ENCODE data around the gene PPHLN1. TPM values are rescaled to one million over a fixed set of nuclear protein-coding genes. Genes with fewer than 3 reads are reported as not detected.
A peak's percentile ranks its signal among the peaks of the same experiment; 100 is the strongest.

PPHLN1 gene
- total RNA-seq, 1 donor from 2014 or later, result 50.3 TPM

DNA sequence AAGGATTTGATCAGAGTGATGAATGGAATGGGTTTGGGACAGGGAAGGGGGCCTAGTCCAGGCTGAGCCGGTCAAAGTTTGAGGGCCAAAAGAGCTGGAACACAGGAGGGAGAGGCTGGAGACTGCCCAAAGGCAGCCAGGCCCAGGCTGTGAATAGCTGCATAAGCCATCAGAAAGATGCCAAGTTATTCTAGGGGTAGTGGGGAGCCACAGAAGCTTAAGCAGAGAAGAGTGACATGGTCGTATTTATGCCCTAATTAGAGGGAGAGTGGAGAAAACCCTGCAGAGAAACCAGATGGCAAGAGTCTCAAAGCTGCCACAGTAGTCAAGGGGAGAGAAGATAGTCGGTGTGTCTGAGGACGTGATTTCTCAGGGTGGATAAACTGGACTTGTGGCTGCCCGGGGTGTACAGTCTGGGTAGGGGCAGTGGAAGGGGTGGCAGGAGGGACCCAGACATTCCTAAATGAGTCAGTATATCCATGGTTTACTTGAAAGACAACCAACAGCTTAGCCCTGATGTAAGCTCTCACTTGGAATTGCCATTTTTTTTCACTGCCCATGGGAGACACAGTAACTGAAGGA, 164.4 kb downstream of the PPHLN1 start:
- TF ChIP-seq CTCF (IDR thresholded peaks at IDR 0.05; ENCODE audit: unreplicated experiment), result no peak
- H3K27me3 Mint-ChIP-seq (ENCODE audit: unreplicated experiment), result no peaks in the 10 kb centered on the region
- peaks cover 12% of the 10 kb centered on the region for H3K4me1 Mint-ChIP-seq (ENCODE audit: unreplicated experiment)
- no peaks in the 10 kb centered on the region for H3K9me3 Mint-ChIP-seq (ENCODE audit: unreplicated experiment)
- DNase-seq (ENCODE audit: low spot score), result no peak
- no peaks in the 10 kb centered on the region for H3K36me3 Mint-ChIP-seq (ENCODE audit: low read depth, unreplicated experiment)
- no peak overlapping the region for H3K4me3 Mint-ChIP-seq (ENCODE audit: unreplicated experiment)
- H3K27ac Mint-ChIP-seq (ENCODE audit: unreplicated experiment), result no peak overlapping the region

Small RNA genes lying within 50 kb of the gene (microRNA-seq; reads per million reads assigned to microRNA genes)
- gene MIR7851 (ENCODE audit: unreplicated experiment), result 0.83 reads per million, percentile 7 among the genes with 10 or more reads in this experiment

Other genes with a start within 250 kb of the PPHLN1 start
- gene GXYLT1, start 181.3 kb upstream of the PPHLN1 start, total RNA-seq (ENCODE audit: unreplicated experiment), result 28.9 TPM
- gene YAF2, start 87.9 kb upstream of the PPHLN1 start, total RNA-seq (ENCODE audit: unreplicated experiment), result 23.2 TPM
- gene ZCRB1, start 73 bp upstream of the PPHLN1 start, total RNA-seq (ENCODE audit: unreplicated experiment), result 31.5 TPM

All from endothelial cell (in vitro differentiated cells).